Femur (tissue), 1 donor: Measurements from ENCODE around the gene PPP3R2.
"Not testable (repeated sequence)": the region's sequence is repeated elsewhere in the genome, so short reads cannot be mapped to it uniquely, and the experiment has no call there.

Experiments
- DNase-seq: peaks from one replicate; pipeline ENCODE4 v3.0.0-alpha.2; 2017

PPP3R2 gene

DNA sequence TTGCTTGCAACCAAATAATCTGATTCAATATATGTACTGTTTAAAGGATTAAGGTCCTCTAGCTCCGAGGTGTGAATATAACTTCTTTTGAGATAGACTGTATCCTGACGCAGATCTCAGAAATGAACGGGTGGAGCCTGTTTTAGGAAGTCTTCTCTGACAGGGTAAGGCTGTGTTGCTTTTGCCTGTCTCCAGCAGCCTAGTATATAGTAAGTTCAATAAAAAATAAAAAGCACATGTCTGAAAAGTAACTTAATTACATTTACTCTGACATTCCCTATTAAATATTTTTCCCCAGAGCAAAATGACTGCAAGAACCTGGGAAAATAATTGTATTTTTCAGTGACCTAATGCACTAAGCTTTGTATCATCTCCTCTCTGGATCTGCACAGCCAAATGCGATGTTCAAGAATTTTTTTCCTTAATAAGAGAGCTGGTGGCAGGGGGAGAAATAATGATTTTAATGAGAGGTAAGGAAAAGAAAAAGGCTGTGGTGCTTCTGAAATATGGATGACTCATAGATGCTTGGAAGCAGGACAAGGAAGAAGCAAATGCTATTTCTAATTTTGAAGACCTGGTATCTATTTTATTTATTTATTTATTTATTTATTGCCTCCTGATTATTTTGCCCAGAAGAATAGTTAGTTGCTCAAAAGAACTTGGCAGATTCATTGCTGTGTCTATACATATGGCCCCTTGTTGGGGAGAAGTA lies 7.3 kb downstream of the PPP3R2 start:
- DNase-seq = no peak

- no peak for DNase-seq
Measured at GRCh38 chr9:101586651-101587050, 8.1 kb downstream of the PPP3R2 start.

GRCh38 chr9:101585740-101586139 lies 9.0 kb downstream of the PPP3R2 start:
- no peak for DNase-seq

- no peak for DNase-seq
Measured at GRCh38 chr9:101582553-101582952, 12.2 kb downstream of the PPP3R2 start.

DNA sequence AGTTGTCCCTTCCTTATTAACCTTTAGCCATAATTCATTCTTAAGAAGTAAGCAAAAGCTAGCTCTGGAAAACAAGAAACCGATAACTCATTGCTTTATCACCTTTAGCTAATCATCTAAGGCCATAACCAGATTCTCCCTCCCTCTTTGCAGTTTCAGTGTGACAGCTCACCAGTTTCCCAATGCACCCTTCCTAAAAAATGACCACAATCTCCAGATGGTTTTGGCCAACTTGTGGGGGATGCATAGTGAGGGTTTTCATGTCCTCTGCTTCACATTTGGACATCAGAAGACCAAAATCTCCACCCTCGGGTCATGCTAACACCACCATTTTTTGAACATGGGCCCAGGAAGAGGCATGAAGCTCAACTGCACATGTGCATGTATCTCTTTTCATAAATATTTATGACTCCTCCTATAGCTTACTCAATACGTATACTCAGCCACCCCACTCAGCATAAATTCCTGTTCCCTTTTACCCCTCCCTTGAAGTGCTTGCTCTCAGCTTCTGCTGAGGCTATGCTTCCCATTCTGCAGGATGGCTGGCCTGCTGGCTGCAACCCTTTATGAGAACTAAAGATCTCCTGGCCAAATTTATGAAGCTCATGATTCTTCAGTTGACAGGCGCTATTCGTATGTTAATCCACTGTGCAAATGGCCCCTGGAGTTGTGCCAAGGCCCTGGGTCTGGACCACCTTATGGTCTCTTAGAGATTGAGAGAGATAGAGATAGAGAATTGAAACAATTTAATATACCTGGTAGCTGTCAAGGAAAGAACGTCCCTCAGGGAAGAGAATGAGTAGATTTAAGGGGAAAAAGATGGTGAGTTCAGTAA lies 14.8 kb downstream of the PPP3R2 start:
- DNase-seq = no peak

GRCh38 chr9:101578378-101578777 lies 16.4 kb downstream of the PPP3R2 start:
- no peak for DNase-seq

GRCh38 chr9:101574731-101575333 lies 19.9 kb downstream of the PPP3R2 start:
- no peak for DNase-seq

- DNase-seq = no peak
Measured at GRCh38 chr9:101572316-101572715, 22.5 kb downstream of the PPP3R2 start.

- DNase-seq = no peak
Measured at GRCh38 chr9:101571114-101571513, 23.7 kb downstream of the PPP3R2 start.

DNA sequence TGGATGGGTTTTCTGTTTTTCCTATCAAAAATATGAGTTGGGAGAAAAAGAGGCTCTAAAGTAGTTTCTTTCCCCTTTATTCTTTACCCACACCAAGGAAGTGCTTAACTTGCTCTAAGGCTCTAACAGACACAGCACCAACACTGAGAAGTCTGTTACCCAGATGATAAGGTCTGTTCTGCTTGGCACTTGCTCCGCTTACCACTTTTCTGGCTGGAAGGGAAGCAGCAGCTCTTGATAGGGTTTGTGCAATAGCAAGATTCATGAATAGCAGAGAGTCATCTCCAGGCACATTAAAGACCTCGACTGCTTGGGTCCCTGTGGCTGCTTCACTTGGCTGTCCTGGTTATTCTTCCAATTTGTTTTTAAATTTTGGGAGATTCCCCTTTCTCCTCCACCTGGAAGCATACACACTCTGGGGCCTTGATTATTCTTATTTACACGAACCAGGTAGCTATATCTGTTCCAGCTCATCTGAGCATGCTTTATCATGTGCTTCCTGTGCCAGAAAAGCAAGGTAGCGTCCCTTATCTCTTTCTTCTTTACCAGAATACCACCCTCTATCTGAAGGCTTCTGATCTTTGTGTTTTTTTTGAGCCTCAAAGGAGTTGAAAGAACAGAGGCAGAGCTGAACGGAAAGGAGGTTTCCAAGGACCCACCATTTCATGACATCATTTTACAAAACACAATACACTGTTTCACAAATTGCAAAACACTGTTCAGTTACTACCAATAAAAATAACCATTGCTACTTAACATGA lies 24.8 kb downstream of the PPP3R2 start:
- no peak for DNase-seq

GRCh38 chr9:101567725-101568350 lies 26.9 kb downstream of the PPP3R2 start:
- no peak for DNase-seq

- DNase-seq = no peak
Measured at GRCh38 chr9:101566904-101567724, 27.7 kb downstream of the PPP3R2 start.

GRCh38 chr9:101564252-101564651 lies 30.5 kb downstream of the PPP3R2 start:
- no peak for DNase-seq

DNA sequence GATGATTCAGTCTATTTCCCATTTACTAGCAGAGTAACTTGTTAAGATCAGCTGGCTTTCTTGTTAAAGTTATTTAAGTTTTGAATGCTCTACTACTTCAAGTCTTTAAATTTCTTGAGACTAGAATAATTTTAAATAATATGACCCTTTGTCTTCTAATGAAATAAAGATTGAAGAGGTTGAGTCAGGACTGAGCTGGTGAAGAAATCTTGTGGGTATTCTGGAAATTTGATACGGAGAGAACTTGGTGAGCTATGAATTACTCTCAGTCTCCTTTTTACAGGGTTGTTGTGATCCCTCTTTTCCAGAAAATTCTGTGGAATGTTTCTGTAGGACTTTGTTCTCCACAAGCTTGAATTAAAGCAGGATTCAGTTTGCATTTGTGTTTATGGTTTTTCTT lies 31.8 kb downstream of the PPP3R2 start:
- DNase-seq = no peak

DNA sequence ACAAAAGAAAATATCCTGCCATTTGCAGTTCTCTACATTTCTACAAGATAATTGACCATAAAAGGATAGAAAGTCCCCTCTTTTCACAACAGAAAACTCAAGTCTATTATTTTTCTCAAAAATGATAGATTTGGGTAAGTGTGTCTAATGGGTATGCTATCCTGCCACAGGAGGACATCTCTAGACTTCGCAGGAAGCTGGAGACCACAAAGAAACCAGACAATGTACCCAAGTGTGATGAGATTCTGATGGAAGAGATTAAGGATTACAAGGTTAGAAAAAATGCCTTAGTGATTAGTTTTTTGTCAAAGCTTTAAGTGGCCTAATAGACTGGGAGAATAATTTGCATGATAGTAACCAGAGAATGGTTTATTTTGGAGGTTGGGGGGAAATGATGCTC lies 33.0 kb downstream of the PPP3R2 start:
- DNase-seq = no peak

- not testable (repeated sequence) for DNase-seq
Measured at GRCh38 chr9:101549472-101550098, 45.2 kb downstream of the PPP3R2 start.

DNA sequence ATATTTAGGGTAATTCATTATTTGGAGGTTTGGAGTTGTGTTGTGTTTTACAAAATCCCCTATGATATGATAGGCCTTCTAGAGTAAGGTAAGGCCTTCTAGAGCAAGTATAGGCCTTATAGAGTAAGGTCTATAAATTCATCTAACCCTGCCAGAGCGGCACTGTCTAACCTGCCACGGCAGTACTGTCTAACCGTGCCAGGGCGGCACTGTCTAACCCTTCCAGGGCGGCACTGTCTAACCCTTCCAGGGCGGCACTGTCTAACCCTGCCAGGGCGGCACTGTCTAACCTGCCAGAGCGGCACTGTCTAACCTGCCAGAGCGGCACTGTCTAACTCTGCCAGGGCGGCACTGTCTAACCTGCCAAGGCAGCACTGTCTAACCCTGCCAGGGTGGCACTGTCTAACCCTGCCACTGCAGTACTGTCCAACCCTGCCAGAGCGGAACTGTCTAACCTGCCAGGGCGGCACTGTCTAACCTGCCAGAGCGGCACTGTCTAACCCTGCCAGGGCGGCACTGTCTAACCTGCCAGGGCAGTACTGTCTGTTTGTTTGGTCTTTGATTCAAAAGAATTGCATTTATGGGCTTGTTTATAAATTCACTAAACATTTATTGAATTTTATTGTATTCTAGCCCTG lies 51.6 kb downstream of the PPP3R2 start:
- no peak for DNase-seq
